Umbilical cord (tissue), 2 donors: ENCODE data around the gene MYB. TPM values are rescaled to one million over a fixed set of nuclear protein-coding genes. Genes with fewer than 3 reads are reported as not detected.
"Not testable (repeated sequence)": the region's sequence is repeated elsewhere in the genome, so short reads cannot be mapped to it uniquely, and the experiment has no call there.

ENCODE experiments used
- DNase-seq: peaks from one replicate; pipeline ENCODE4 v3.0.0-alpha.2; 2015; ENCODE audit warnings: low spot score
- total RNA-seq: library from RNA; depleted of rRNA; stranded (reverse); fragments of >200 nt; gene quantifications from one replicate; pipeline ENCODE4 v1.2.3, GENCODE V29; 2014; ENCODE audit warnings: low replicate concordance; ENCODE audit not compliant: insufficient read depth

MYB gene
- total RNA-seq, 1 donor from 2014 or later = 0.72 TPM

DNA sequence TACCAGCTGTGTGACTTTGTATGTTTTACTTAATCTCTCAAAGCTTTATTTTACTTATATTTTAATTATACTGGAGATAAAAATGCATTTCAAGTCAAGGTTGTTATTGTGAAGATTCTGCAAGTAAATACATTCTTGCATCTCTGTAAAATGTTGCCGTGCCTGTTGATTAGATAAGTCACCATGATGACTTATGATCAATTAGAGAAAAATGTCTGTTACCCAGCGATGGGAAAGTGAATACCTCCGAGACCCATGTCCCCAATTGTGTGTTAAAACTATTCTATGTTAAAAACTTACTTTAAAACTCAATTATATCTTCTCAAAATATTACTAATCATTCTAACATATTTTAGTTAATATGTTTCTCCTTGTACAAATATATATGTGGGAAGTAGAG, 39.9 kb downstream of the MYB start:
- DNase-seq = no peak

DNA sequence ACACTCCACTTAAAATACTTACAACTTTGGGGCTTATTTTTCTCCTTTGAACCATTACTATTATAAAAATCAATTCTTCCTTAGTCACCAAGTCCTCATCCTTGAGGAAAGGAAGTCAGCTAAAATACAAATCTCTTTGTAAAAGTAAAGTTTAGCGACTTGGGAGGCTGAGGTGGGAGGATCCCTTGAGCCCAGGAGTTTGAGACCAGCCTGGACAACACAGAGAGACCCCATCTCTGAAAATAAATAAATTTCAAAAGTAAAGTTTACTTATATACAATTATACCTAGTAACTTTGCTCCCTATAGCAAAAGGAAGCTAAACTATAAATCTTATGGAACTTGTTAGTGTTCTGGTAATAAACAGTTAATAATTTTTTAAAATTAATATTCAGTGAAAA, 40.4 kb downstream of the MYB start:
- DNase-seq = no peak

DNA sequence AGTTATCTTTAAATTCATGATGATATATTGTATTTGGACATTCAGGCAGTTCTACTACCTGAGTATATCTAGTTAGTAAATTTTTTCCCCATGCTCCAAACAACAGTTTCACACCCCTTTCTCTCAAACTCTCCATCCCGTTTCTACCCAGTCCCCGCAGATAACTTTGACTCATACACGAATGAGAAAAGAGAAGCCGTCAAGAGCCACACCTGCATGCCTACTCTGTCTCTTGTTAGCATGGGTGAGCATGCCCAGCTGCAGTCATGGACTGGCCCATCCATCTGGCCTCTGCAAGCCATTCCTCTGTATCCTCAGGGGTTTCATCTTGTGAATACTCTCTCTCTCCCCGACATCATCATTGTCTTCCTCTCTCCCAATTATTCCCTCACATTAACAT, 41.5 kb downstream of the MYB start:
- no peak for DNase-seq

DNA sequence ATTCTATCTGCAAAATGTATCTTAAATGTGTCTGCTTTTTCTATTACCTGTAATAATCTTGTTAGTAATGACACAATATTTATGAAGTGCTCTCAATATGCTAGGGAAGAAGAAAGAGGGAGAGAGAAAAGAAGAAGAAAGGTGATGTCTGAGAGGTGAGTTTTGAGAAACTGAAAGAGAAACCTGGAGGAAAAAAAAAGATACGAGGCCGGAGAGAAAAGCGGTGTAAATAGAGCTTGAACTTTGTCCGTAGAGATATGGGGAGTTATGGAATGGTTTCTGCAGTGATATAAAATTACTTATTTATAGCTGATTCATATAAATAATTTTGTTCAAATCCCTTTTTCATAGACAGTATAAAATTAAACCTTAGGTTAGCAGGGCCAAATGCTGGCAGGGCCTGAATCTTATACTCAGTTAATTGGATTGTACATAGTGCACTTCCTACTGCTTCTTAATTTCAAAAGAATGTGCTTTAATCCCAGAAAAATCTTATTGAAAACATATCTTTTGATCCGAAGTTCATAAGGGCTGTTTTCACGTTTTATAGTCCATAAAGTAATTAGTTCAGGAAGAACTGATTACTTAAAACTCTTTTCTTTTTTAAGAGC, 43.0 kb downstream of the MYB start:
- DNase-seq = no peak

DNA sequence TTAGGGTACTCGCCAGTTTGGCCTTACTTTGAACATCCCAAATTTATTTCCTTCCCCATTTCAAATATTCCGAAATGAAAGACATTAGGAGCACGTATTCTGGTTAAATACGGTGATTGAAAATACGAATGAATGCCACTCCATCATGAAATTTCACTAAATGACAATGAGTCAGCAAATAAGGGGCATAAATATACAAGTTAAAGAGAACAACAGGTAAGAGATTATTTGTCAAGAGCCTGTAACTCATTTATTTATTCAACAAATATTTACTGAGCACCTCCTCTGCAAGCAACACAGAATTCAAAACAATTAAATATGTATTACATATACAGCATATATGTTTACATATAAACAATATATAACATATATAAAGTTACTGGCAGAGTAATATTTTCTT, 44.8 kb downstream of the MYB start:
- no peak for DNase-seq

DNA sequence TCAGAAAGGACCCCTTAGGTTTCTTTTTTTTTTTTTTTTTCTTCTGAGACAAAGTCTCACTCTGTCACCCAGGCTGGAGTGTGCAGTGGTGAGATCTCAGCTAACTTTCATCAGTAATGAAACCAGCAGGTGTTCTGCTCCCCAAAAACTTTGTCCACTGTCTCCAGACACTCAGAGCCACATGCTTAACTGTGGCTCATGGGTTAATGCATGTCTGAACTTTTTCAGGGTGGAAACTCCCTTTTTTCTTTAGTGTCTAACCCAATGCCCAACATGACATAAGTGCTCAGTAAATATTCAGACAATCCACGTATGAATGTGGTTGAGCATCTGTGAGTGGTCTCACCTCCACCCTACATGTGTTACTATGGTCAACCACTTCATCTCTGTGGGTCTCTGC, 45.4 kb downstream of the MYB start:
- no peak for DNase-seq

DNA sequence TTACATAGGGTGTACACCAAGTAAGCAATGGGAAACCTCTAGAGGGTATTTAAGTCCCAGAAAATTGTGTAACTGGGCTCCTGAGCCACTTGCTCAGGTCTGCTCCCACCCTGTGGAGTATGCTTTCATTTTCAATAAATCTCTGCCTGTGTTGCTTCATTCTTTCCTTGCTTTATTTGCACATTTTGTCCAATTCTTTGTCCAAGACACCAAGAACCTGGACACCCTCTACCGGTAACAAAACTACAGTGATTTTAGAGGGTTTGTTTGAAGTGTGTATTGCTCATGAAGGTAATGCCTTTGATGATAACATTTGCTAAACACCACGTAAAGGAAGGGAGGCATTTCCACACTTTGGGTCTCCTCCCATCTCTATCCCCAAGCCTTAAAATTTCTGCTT, 46.2 kb downstream of the MYB start:
- DNase-seq = no peak

DNA sequence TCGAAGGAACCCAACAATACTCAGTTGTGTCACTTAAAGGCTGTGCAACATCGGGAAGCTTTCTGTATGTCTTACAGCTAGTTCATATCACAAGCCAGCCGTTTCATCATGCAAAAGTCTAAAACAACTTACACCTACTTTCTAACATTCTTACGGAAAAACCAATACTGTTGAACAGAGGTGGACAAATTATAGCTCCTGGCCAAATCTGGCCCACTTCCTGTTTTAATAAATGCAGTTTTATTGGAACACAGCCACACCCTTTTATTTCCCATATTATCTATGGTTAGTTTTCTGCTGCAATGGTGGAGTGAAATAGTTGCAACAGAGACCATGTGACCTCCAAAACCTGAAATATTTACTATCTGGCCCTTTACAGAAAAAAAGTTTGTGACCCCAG, 46.6 kb downstream of the MYB start:
- DNase-seq = no peak

DNA sequence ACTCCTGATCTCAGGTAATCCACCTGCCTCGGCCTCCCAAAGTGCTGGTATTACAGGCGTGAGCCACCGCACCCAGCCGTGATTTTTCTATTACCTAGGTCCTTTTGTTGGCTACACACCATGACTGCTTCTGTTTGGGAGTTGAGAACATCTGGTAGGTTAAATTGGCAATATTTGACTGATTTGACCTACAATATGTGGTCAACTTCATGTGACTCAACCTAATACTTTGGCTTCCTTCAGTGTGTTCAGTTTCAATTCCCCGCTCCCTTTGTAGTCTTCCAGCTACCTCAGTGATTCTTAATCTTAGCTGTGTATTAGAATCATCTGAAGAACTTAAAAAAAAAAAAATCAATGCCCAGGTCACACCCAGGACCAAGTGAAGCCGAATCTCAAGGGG, 47.4 kb downstream of the MYB start:
- DNase-seq = no peak

DNA sequence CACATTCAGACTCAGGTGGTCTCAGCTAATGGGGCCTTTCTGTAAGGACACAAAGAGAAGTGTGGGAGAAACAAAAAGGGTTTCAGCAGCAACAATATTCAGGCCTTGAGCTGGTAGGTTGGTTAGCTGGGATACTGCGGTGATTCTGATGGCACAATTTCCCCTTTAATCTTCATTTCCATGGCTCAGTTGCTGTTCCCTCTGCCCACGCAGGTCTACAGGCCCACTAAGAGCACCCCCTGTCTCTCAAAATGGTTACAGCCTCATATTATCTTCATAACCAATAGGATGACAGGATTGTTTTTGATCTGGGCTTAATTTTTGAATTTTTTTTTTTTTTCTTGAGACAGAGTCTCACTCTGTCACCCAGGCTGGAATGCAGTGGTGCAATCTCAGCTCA, 48.9 kb downstream of the MYB start:
- no peak for DNase-seq

DNA sequence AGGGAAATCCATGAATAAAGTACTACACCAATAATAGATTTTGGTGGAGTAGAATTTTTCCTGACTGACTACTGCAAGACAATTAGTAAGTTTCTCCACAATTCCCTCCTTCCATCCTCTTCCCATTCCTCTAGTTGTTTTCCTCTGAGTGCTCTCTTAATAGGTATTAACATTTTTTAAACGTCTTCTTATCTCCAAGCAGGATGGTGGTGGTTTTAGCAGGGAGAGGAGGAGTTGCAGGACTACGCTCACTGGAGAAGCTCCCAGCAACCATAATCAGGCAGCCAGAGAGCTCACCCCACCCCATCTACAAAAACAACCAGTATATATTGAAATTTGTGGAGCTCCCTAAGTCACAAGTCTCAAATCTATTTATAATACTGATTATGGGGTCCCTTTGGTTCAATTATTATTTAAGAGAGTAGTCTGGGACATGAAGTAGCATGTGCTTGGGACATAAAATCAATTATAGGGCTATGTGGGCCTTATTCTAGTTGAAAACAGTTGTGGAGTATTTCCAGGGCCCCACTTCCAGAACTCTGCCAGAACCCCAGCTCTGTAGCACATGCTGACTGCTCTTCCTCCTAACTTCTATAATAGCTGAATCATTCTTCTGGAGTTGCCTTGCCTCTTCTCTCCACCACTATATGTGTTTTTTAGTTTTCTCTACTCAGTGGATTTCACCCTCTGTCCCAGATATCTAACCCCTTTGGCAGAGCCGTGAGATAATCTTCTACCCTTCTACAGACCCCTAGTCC, 49.8 kb downstream of the MYB start:
- no peak for DNase-seq

DNA sequence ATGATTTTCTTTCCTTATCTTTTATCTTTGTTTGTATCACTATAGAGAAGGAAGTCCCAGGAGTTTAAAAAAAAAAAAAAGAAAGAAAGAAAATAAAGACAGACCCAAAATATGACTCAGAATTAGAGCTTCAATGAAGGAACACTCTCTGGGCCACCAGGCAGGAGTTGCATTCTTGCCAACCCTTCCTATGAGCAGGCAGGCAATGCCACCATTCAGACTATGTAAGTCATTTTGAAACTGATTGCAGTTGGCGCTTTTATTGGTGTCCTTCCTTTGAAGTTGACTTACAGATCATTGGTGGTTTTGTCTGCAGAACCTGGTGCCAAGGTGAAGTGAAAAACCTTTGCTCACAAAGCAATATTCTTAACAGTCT, 50.3 kb downstream of the MYB start:
- no peak for DNase-seq

DNA sequence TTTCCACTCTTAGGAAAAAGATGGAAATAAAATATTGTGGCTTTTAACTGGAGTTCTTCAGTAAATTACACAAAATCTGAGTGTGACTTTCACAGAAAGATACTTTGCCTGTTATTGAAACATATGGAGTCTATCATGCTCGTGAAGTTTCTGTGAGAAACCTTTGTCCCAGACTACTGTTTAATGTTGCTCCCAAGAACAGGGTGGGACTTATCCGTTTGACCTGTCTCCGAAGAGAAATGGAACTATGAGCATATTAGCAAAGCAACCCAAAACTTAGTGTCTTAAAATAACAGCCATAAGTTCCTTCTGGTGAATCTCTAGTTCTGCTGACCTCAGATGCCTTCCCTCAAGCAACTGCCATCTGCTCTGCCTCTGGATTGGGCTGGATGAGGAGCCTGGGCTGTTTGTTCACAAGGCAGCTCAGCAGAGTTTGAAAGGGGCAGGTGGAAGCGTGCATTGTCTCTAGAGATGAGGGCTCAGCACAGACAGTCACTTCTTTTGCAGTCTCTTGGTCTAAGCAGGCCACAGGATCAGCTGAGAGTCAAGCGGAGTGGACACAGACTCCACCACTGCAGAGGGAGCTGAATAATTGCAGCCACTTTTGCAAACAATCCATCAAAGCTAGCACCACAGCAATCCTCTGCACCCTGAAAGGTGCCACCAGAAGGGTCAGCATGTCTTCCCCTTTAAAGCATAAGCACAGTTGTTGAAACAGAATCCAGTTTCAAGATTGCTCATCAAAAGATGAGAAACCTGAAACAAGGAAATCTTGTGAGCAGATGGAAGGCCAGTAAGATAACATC, 52.8 kb downstream of the MYB start:
- peak; percentile 6 for DNase-seq

DNA sequence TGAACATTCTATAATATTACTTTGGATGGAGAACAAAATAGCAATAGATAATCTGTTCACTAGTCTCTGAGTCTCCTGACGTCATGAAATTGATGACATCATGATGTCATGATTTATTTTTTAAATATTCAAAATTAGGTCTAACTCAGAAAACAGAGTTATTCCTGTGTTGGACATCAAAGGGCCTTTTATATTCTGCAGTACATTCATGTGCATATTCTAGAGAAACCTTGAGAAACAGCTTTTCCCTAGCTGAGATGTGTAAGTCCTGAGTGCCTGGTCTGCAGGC, 53.3 kb downstream of the MYB start:
- DNase-seq = no peak

DNA sequence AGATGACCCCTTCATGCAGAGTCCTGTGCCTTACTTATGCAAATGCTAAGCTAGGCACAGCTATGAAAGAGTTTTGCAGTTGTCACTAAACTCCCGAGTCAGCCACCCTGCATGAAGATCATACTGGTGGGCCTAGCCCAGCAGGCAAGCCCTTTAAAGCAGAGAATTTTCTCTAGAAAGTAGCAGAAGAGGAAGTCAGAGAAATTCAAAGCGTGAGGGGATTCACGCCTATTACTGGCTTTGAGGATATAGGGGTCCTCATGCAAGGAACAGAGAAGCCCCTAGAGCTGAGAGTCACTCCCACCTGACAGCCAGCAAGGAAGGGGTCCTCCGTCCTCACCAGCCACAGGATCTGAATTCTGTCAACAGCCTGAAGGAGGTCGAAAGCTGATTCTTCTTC, 54.6 kb downstream of the MYB start:
- no peak for DNase-seq

DNA sequence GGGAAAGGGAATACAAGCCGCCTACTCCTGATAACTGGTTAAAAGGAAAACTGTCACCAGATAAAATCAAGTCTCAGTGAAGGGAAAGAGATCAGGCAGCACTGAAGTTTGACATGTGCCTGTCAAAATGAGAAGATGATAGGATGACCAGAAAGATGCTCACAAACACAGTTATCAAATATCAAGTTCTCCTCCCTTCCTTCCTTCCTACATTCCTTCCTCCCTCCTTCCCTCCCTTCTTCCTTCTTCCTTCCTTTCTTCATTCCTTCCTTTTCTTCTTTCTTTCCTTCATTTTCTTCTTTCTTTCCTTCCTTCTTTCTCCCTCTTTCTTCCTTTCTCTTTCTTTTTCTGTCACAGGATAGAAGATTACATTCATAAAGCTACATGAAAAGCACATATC, 55.2 kb downstream of the MYB start:
- DNase-seq = no peak

DNA sequence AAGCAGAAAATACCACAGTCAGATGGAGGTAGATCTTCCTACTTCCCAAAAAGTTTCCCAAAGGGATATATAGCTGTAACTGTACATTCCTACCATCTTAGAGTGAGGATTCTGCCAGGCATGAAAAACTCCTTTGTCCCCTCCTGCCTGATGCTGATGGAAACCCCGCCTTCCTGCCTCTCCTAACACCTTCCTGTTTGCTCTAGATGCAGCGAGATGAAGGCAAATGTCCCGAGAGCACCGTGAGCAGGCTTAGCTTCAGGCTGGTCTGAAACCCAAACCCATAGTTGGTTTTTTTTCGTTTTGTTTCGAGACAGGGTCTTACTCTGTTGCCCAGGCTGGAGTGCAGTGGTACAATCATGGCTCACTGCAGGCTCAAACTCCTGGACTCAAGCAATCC, 55.6 kb downstream of the MYB start:
- DNase-seq = no peak

DNA sequence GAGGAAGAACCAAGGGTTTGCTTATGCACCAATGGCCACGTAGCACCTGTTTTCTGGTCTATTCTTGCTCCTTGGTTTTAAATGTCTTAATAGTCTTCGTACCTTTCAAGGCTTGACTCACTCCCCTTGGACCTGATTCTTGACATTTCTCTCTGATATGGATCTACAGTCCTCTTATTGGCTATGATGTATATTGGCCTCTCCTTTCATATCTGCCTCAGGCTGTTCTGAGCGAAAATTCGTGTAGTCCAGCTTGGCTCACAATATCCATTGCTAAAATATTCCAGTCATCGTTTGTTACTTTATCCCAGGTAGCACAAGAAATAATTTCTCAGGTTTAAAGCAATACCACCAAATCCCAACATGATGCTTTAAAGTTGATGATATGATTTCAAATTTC, 59.6 kb downstream of the MYB start:
- DNase-seq = no peak

DNA sequence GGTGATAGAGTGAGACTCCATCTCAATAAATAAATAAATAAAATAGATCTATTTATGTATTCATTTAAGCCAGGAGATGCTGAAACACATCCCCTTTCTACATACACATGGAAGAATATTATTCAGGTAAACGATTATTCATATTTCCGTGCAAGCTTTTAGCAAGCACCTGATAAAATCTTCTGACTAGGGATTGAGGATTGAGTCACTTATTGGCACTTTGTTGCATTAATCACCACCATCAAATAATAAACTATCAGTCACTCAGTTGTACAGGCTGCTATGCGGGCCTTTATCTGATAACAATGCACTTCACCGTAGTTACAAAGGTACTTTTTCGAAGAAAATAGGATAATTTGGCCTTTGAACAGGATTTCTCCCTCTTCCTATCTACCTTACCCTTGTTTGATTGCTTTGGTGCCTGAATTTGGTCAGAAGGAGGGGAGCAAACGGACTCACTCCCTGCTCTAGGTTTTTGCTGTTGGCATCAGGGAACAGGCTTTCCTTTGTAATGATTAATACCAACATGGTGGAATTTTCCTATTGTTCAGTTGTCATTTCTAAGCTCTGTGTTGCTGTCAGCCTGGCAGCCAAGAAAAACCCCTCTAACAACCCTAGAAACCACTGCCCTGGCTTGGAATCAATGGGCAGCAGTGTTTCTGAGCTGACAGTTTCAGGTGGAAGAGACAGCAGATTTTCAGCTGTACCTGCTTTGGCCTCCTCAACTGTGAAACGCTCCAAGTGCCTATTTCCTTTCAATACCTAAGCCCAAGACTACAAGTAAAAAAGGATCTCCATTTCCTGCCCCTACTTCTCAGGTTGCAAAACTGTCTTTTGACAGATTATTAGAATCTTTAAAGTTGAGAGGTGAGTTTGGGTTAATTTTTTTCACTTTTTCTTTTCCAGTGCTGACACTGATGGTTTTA, 63.0 kb downstream of the MYB start:
- DNase-seq = no peak

DNA sequence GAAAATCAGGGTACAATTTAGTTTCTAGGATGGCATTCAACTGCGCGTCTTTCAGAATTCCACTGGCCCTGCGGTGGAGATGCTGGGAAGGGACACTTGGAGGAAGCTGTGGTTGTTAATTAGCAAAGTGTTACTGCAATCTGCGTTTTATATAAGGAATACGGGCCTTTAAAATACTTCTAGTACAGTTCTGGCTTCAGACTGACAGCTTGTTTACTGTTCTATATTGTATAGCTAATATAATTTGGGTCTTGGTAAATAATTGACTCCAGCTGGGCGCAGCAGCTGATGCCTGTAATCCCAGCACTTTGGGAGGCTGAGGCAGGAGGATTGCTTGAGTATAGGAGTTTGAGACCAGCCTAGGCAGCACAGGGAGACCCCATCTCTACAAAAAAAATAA, 63.7 kb downstream of the MYB start:
- no peak for DNase-seq

DNA sequence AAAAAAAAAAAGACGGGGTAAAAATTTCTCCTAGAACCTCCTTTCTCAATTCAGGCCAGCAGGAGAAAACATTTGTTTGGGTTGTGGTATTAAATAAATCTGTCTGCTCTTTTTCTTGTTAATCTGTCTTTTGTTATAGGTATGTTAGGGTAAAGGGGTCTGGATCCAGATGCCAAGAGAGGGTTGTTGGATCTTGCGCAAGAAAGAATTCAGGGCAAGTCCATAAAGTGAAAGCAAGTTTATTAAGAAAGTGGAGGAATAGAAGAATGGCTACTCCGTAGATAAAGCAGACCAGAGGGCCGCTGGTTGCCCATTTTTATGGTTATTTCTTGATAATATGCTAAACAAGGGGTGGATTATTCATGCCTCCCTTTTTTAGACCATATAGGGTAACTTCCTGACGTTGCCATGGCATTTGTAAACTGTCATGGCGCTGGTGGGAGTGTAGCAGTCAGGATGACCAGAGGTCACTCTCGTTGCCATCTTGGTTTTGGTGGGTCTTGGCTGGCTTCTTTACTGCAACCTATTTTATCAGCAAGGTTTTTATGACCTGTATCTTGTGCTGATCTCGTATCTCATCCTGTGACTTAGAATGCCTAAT, 65.4 kb downstream of the MYB start:
- DNase-seq = not testable (repeated sequence)

DNA sequence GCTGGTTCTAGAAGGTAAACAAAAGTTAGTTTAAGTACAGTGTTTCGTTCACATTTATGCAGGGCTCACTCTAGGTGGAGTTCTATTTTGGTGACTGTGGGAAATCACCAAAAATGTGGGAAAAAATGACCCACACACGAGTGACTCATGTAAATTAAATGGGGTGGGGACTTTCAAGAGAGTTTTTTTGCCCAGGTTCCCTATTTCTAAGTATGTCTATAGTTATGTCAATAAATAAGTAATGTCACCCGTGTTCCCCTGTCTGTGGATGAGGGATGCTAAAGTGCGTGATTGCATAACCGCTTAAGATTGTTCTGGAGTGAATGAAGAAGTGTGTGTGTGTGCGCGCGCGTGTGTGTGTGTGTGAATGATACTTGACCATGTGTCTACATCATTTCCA, 69.1 kb downstream of the MYB start:
- DNase-seq = no peak
